ENCODE data around the gene PIGBOS1.
"Not testable (repeated sequence)": the region's sequence is repeated elsewhere in the genome, so short reads cannot be mapped to it uniquely, and the experiment has no call there.

Gene PIGBOS1

DNA sequence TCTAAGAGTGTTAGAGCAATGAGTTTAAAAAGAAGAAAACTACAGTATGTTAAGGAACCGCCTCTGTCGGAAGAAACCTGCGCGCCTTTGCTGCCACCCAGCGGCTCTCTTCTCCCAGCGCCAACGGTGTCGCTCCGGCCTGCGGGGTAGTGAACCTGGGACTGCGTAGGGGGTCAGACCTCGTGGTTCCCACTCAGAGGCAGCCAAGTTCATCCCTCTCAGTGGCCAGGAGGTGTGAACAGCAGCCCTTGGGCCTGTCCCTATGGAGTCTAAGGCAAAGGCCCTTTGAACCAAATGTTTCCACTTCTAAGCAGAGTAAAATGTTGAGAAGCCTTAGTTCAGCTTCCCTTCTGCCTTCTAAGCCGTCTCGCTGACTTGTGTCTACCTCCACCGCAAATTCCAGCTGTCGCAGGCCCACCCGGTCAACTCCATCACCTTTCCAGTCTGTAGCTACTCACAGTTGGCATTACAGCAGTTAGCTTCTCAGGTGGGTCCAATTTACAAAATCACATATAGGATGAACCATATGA is 28.3 kb downstream of the PIGBOS1 start:
- TF ChIP-seq, protein P1, sequence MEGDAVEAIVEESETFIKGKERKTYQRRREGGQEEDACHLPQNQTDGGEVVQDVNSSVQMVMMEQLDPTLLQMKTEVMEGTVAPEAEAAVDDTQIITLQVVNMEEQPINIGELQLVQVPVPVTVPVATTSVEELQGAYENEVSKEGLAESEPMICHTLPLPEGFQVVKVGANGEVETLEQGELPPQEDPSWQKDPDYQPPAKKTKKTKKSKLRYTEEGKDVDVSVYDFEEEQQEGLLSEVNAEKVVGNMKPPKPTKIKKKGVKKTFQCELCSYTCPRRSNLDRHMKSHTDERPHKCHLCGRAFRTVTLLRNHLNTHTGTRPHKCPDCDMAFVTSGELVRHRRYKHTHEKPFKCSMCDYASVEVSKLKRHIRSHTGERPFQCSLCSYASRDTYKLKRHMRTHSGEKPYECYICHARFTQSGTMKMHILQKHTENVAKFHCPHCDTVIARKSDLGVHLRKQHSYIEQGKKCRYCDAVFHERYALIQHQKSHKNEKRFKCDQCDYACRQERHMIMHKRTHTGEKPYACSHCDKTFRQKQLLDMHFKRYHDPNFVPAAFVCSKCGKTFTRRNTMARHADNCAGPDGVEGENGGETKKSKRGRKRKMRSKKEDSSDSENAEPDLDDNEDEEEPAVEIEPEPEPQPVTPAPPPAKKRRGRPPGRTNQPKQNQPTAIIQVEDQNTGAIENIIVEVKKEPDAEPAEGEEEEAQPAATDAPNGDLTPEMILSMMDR (IDR thresholded peaks at IDR 0.05; ENCODE audit: low read depth, low read length, missing control alignments), result peak; percentile 95
- in situ Hi-C loops (cut with HindIII; ENCODE audit: low pct_ligation_motif_present, low sequenced_read_pairs), result no loop called here
- Histone ChIP-seq H3K27me3 (replicated peaks) (no peaks in the 10 kb centered on the region), H3K27ac (peak overlapping the region; percentile 72), H3K36me3 (replicated peaks) (no peaks in the 10 kb centered on the region), H3K4me3 (ENCODE audit: low read depth, low read length) (peak overlapping the region; percentile 85)
- DNase-seq, result peak; percentile 84

DNA sequence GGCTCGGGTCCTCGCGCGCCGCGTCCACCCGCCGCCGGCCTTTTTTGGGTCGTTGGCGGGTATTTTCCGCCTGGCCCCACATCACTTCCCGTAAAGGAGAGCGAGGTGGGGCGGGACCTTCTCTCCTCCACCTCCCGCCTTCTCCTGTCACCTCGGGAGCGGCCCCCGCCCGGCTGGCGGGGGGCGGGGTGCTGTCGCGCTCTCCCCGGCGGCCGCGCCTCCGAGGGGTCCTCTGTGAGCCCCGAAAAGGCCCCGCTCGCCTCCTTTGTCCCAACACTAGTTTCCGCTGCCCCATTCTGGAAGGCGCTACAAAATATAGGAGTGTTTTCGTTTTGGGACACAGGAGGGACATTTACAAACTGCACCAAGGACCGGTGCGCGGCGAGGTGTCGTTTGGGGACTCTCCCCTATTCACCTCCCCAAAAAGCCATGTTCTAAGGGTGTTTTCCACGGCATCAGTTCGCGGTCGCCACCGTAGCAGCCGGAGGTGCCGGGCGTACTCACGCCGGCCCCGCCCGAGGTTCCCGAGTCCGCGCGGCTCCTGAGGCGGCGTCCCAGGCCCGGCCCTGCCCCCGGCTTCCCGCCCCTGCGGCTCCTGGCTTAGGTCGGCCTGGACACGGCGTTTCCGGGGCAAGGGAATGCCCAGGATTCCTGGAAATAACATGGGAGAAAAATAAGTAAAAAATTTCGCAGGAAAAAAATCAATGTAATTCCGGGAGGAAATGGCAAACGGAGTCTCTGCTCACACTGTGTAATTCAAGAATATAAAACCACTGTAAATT is 29.0 kb downstream of the PIGBOS1 start, which contains the start of gene RAB27A:
Gene RAB27A, minus strand, starts transcription at position 68 of the 782 bp plus-strand sequence. CDS start 54,879 bp downstream, outside the sequence.
- in situ Hi-C loops (cut with HindIII; ENCODE audit: low pct_ligation_motif_present, low sequenced_read_pairs), result no loop called here
- Histone ChIP-seq H3K4me3 (ENCODE audit: low read depth, low read length) (peak within 1 kb of the TSS; percentile 85), H3K36me3 (replicated peaks) (no peaks in the 10 kb centered on the region), H3K27me3 (replicated peaks) (no peaks in the 10 kb centered on the region), H3K27ac (peak within 1 kb of the TSS; percentile 72)
- no peak for DNase-seq
- TF ChIP-seq, protein P1 (IDR thresholded peaks at IDR 0.05; ENCODE audit: low read depth, low read length, missing control alignments), result no peak

DNA sequence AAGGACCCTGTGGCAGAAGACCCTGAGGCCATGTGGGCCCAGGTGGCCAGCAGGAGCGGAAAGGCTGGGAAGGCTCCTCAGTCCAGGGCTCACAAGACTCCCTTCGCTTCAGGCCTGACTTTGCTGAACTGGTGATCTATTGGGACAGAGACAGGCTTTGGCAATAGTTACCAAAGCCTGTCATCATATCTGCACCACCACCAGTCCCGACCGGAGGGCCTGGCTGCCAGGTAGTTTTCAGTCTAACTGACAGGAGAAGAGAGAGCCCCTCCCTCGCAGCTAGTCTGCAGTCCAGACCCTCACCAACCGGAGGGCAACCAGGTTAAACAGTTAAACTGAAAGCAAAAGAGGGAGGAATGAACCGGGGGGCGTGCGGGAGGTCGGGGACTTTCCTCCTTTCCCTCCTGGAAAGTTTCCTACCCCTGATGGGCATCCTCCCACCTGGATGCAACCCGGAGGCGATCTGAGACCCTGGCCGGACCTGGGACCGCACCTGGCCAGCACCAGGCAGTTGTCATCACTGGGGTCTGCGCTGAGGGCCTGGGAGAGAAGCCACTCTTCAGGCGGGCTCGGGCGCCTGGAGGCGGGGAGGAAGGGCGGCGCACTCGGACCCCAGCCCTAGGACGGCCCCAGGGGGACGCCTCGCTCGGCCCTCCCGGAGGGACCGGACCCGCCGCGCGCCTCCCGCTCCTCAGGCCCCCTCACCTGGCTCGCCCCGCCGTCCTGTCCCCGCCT is 29.7 kb downstream of the PIGBOS1 start:
- TF ChIP-seq, protein P1 (IDR thresholded peaks at IDR 0.05; ENCODE audit: low read depth, low read length, missing control alignments), result no peak
- peak overlapping the region; percentile 72 for H3K27ac ChIP-seq
- H3K4me3 ChIP-seq (ENCODE audit: low read depth, low read length), result peak overlapping the region; percentile 85
- in situ Hi-C loops (cut with HindIII; ENCODE audit: low pct_ligation_motif_present, low sequenced_read_pairs), result no loop called here
- no peak for DNase-seq
- no peaks in the 10 kb centered on the region for H3K27me3 ChIP-seq (replicated peaks)
- no peaks in the 10 kb centered on the region for H3K36me3 ChIP-seq (replicated peaks)

DNA sequence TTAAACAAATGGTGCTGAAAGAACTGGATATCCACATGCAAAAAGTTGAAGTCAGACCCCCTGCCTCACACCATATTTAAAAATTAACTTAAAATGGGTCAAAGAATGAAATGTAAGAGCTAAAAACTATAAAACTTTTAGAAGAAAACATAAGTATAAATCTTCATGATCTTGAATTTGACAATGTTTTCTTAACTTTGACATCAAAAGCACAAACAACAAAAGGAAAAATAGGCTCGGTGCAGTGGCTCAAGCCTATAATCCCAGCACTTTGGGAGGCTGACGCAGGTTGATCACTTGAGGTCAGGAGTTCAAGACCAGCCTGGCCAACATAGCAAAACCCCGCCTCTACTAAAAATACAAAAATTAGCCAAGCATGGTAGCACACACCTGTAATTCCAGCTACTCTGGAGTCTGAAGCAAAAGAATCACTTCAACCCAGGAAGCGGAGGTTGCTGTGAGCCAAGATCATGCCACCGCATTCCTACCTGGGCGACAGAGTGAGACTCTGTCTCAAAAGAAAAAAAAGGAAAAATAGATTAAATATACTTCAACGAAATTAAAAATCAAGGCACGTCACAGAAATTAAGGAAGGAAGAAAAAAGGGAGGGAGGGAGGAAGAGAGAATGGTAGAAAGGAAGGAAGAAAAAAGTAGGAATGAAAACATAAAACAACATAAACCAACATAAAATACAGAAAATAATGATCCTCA is 30.8 kb downstream of the PIGBOS1 start:
- Histone ChIP-seq H3K4me3 (ENCODE audit: low read depth, low read length) (no peak overlapping the region), H3K36me3 (replicated peaks) (no peaks in the 10 kb centered on the region), H3K27ac (no peak overlapping the region), H3K27me3 (replicated peaks) (no peaks in the 10 kb centered on the region)
- TF ChIP-seq, protein P1 (IDR thresholded peaks at IDR 0.05; ENCODE audit: low read depth, low read length, missing control alignments), result no peak
- DNase-seq, result no peak
- in situ Hi-C loops (cut with HindIII; ENCODE audit: low pct_ligation_motif_present, low sequenced_read_pairs), result no loop called here

DNA sequence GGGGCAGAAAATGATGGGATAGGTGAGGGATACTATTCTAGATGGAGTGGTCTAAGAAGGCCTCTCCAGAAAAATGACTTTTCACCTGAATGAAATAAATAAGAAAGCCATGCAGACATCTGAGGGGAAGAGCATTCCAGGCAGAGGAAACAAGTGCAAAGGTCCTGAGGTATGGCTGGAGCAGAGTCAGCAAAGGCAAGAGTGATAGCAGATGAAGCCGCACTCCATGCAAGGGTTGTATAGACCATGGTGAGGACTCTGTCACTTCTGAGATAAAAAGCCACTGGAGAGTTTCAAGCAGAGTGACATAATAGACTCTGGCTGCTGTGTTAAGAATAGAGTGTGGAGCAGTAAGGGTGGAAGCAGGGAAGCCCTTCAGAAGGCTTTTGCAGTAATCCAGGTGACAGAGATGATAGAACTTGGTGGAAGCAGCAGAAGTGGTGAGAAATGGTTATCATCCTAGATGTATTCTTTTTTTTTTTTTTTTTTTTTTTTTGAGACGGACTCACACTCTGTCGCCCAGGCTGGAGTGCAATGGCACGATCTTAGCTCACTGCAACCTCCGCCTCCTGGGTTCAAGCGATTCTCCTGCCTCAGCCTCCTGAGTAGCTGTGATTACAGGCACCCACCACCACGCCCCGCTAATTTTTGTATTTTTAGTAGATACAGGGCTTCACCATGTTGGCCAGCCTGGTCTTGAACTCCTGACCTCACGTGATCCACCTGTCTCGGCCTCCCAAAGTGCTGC is 32.3 kb downstream of the PIGBOS1 start:
- H3K36me3 ChIP-seq (replicated peaks); H3K4me3 ChIP-seq (ENCODE audit: low read depth, low read length); H3K27me3 ChIP-seq (replicated peaks); in situ Hi-C loops (cut with HindIII; ENCODE audit: low pct_ligation_motif_present, low sequenced_read_pairs); DNase-seq; H3K27ac ChIP-seq: not testable (repeated sequence)
